Liver (tissue), 3 donors: ENCODE data around the gene RTF1.

Source experiments
- EGR1 ChIP-seq, 2 donors: IDR thresholded peaks; 2 replicates each; pipeline ENCODE4 v1.6.1; 2016 to 2018; ENCODE audit warnings: antibody characterized with exemption in 2 of 2, low read depth in 2 of 2
- GABPA ChIP-seq, 2 donors: IDR thresholded peaks in 1 of 2; conservative IDR thresholded peaks in 1 of 2; 2 replicates each; pipeline ENCODE4 v1.6.1; 2016; ENCODE audit warnings: antibody characterized with exemption in 2 of 2, mild to moderate bottlenecking in 1 of 2, moderate library complexity in 1 of 2
- TF ChIP-seq, protein P1 (sequence below): fragments of 150-350 bp; IDR thresholded peaks from 2 replicates; pipeline ENCODE4 v1.5.1; 2017; ENCODE audit warnings: improper control_type of control experiment, low read depth, low read length; ENCODE audit not compliant: missing input control
- TF ChIP-seq, protein P2 (sequence below): IDR thresholded peaks from 2 replicates; pipeline ENCODE4 v1.6.1; 2016; ENCODE audit warnings: antibody characterized with exemption
- TF ChIP-seq, protein P3 (sequence below): IDR thresholded peaks from 2 replicates; pipeline ENCODE4 v1.6.1; 2016; ENCODE audit warnings: antibody characterized with exemption, mild to moderate bottlenecking
- donor health status: healthy.
- donor health status: healthy.

DNA sequence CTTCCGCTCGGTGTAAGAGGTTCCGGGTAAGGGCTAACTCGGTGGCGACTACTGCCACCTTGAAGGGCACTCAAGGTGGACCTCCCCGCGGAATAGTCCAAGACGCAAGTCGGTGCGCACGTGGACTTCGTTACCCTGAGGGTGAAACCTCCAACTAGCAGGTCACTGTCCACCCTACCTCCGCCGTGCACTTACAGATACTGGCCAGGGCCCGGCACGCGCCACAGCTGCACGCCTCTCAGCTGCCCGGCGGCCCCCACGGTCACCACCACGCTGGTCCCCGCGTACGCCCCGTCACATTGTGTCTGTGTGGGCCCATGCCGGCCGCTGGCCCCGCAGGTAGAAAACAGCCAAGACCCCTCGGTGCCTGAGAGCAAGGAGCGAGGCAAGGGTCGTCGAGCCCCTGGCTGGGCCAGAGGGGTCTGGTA lies 95.6 kb downstream of the RTF1 start:
- TF ChIP-seq, protein P1, sequence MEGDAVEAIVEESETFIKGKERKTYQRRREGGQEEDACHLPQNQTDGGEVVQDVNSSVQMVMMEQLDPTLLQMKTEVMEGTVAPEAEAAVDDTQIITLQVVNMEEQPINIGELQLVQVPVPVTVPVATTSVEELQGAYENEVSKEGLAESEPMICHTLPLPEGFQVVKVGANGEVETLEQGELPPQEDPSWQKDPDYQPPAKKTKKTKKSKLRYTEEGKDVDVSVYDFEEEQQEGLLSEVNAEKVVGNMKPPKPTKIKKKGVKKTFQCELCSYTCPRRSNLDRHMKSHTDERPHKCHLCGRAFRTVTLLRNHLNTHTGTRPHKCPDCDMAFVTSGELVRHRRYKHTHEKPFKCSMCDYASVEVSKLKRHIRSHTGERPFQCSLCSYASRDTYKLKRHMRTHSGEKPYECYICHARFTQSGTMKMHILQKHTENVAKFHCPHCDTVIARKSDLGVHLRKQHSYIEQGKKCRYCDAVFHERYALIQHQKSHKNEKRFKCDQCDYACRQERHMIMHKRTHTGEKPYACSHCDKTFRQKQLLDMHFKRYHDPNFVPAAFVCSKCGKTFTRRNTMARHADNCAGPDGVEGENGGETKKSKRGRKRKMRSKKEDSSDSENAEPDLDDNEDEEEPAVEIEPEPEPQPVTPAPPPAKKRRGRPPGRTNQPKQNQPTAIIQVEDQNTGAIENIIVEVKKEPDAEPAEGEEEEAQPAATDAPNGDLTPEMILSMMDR = no peak
- TF ChIP-seq, protein P2, sequence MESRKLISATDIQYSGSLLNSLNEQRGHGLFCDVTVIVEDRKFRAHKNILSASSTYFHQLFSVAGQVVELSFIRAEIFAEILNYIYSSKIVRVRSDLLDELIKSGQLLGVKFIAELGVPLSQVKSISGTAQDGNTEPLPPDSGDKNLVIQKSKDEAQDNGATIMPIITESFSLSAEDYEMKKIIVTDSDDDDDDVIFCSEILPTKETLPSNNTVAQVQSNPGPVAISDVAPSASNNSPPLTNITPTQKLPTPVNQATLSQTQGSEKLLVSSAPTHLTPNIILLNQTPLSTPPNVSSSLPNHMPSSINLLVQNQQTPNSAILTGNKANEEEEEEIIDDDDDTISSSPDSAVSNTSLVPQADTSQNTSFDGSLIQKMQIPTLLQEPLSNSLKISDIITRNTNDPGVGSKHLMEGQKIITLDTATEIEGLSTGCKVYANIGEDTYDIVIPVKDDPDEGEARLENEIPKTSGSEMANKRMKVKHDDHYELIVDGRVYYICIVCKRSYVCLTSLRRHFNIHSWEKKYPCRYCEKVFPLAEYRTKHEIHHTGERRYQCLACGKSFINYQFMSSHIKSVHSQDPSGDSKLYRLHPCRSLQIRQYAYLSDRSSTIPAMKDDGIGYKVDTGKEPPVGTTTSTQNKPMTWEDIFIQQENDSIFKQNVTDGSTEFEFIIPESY = no peak
- no peak for TF ChIP-seq GABPA (IDR thresholded peaks at IDR 0.05 in 1 of 2, conservative IDR thresholded peaks at IDR 0.05 in 1 of 2)
- TF ChIP-seq, protein P3, sequence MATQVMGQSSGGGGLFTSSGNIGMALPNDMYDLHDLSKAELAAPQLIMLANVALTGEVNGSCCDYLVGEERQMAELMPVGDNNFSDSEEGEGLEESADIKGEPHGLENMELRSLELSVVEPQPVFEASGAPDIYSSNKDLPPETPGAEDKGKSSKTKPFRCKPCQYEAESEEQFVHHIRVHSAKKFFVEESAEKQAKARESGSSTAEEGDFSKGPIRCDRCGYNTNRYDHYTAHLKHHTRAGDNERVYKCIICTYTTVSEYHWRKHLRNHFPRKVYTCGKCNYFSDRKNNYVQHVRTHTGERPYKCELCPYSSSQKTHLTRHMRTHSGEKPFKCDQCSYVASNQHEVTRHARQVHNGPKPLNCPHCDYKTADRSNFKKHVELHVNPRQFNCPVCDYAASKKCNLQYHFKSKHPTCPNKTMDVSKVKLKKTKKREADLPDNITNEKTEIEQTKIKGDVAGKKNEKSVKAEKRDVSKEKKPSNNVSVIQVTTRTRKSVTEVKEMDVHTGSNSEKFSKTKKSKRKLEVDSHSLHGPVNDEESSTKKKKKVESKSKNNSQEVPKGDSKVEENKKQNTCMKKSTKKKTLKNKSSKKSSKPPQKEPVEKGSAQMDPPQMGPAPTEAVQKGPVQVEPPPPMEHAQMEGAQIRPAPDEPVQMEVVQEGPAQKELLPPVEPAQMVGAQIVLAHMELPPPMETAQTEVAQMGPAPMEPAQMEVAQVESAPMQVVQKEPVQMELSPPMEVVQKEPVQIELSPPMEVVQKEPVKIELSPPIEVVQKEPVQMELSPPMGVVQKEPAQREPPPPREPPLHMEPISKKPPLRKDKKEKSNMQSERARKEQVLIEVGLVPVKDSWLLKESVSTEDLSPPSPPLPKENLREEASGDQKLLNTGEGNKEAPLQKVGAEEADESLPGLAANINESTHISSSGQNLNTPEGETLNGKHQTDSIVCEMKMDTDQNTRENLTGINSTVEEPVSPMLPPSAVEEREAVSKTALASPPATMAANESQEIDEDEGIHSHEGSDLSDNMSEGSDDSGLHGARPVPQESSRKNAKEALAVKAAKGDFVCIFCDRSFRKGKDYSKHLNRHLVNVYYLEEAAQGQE = no peak
- no peak for TF ChIP-seq EGR1 (IDR thresholded peaks at IDR 0.05; ENCODE audit: low read depth in 2 of 2)
